CD14-positive monocyte (primary cell): ENCODE measurements around the gene ISG15. TPM values are rescaled to one million over a fixed set of nuclear protein-coding genes. Genes with fewer than 3 reads are reported as not detected.

Experiments used
- DNase-seq, 3 donors: peaks; one replicate each; pipeline ENCODE4 v3.0.0-alpha.2; 2011 to 2022
- H2AFZ ChIP-seq: 2 replicates; pipeline ENCODE4 v1.6.0; 2012; ENCODE audit warnings: mild to moderate bottlenecking, low read depth, low read length, inconsistent platforms; ENCODE audit not compliant: insufficient read depth, poor library complexity, severe bottlenecking
- H3K27ac ChIP-seq, 2 donors: 1 replicate in 1 of 2; 2 replicates in 1 of 2; pipeline ENCODE4 v1.5.1; 2012 to 2013; ENCODE audit warnings: low read length in 2 of 2, control low read depth in 1 of 2, inconsistent platforms in 1 of 2, low read depth in 1 of 2, mild to moderate bottlenecking in 1 of 2
- H3K27me3 ChIP-seq, 2 donors: one replicate each; pipeline versions ENCODE4 v1.6.0 to v1.6.1; 2011 to 2013; ENCODE audit warnings: low read length in 2 of 2; ENCODE audit not compliant: control insufficient read depth in 2 of 2, insufficient read depth in 2 of 2
- H3K36me3 ChIP-seq, 2 donors: replicated peaks in 1 of 2; 1 replicate in 1 of 2; 2 replicates in 1 of 2; pipeline versions ENCODE4 v1.5.1 to v1.6.1; 2012 to 2013; ENCODE audit warnings: low read length in 2 of 2, control low read depth in 1 of 2, inconsistent platforms in 1 of 2, mild to moderate bottlenecking in 1 of 2; ENCODE audit not compliant: insufficient read depth in 2 of 2, control insufficient read depth in 1 of 2
- H3K4me1 ChIP-seq, 2 donors: 1 replicate in 1 of 2; 2 replicates in 1 of 2; pipeline versions ENCODE4 v1.5.1 to v1.6.1; 2012 to 2013; ENCODE audit warnings: low read length in 2 of 2, control low read depth in 1 of 2, inconsistent platforms in 1 of 2, mild to moderate bottlenecking in 1 of 2, moderate library complexity in 1 of 2; ENCODE audit not compliant: insufficient read depth in 2 of 2, control insufficient read depth in 1 of 2
- H3K4me2 ChIP-seq: replicated peaks from 2 replicates; pipeline ENCODE3; 2012; ENCODE audit warnings: low read length, moderate library complexity, mild to moderate bottlenecking; ENCODE audit not compliant: poor library complexity, severe bottlenecking; ENCODE audit errors: extremely low read depth
- H3K4me3 ChIP-seq, 3 experiments: fragments of 200-600 bp in 1 of 3; sonication (generic) in 1 of 3; replicated peaks in 1 of 3; 1 replicate in 2 of 3; 2 replicates in 1 of 3; pipeline ENCODE4 v1.5.1; 2011 to 2013; ENCODE audit warnings: low read length in 3 of 3, mild to moderate bottlenecking in 3 of 3, control low read depth in 2 of 3, low read depth in 2 of 3, inconsistent platforms in 1 of 3, moderate library complexity in 1 of 3
- H3K79me2 ChIP-seq: 2 replicates; pipeline ENCODE4 v1.6.0; 2012; ENCODE audit warnings: mild to moderate bottlenecking, control low read depth, inconsistent platforms, low read length, moderate library complexity; ENCODE audit not compliant: insufficient read depth
- H3K9ac ChIP-seq: 2 replicates; pipeline ENCODE4 v1.6.0; 2017; ENCODE audit warnings: low read length, mild to moderate bottlenecking; ENCODE audit not compliant: insufficient read depth, poor library complexity, severe bottlenecking
- H3K9me3 ChIP-seq, 2 donors: replicated peaks in 1 of 2; 1 replicate in 1 of 2; 2 replicates in 1 of 2; pipeline versions ENCODE4 v1.5.1 to v1.6.1; 2012 to 2013; ENCODE audit warnings: low read length in 2 of 2, control low read depth in 1 of 2; ENCODE audit not compliant: control insufficient read depth in 1 of 2, insufficient read depth in 1 of 2
- H4K20me1 ChIP-seq: 2 replicates; pipeline ENCODE4 v1.6.0; 2012; ENCODE audit warnings: mild to moderate bottlenecking, low read length, control low read depth, moderate library complexity; ENCODE audit not compliant: insufficient read depth
- H3K27ac Mint-ChIP-seq, 7 donors: one replicate each; pipeline ENCODE4 v1.8.0; 2020; ENCODE audit warnings: mild to moderate bottlenecking in 7 of 7, mixed read lengths in 7 of 7, moderate library complexity in 6 of 7, inconsistent platforms in 2 of 7
- H3K27me3 Mint-ChIP-seq, 3 donors: one replicate each; pipeline ENCODE4 v1.8.0; 2021 to 2022; ENCODE audit warnings: low read depth in 3 of 3, mild to moderate bottlenecking in 3 of 3, mixed read lengths in 3 of 3, moderate library complexity in 3 of 3, inconsistent platforms in 1 of 3
- H3K36me3 Mint-ChIP-seq, 2 donors: one replicate each; pipeline ENCODE4 v1.8.0; 2020; ENCODE audit warnings: mixed read lengths in 2 of 2, inconsistent platforms in 1 of 2, mild to moderate bottlenecking in 1 of 2
- H3K4me1 Mint-ChIP-seq: one replicate; pipeline ENCODE4 v1.8.0; 2020; ENCODE audit warnings: mild to moderate bottlenecking, mixed read lengths
- H3K4me3 Mint-ChIP-seq, 2 donors: one replicate each; pipeline ENCODE4 v1.8.0; 2020; ENCODE audit warnings: mild to moderate bottlenecking in 2 of 2, mixed read lengths in 2 of 2, moderate library complexity in 1 of 2
- H3K9me3 Mint-ChIP-seq, 7 donors: one replicate each; pipeline ENCODE4 v1.8.0; 2020 to 2022; ENCODE audit warnings: mixed read lengths in 7 of 7, mild to moderate bottlenecking in 6 of 7, moderate library complexity in 6 of 7, inconsistent platforms in 2 of 7
- CTCF ChIP-seq: fragments of 200-600 bp; IDR thresholded peaks from one replicate; pipeline ENCODE4 v1.8.0; 2022; ENCODE audit warnings: antibody characterized with exemption, mild to moderate bottlenecking
- WGBS: methylation state at CpG from one replicate; pipeline ENCODE4 v1.1.5; 2013; ENCODE audit warnings: missing lambda C conversion rate; ENCODE audit not compliant: insufficient coverage; 5-methylcytosine and 5-hydroxymethylcytosine counted together
- intact Hi-C, 2 donors: fragments of 100-400 bp; cut with micrococcal nuclease; formaldehyde crosslinking; loops; one replicate each; pipeline versions ENCODE4 v1.15.0 to v1.15.1; 2023
- polyA plus RNA-seq, 3 donors: library from polyadenylated mRNA; depleted of rRNA in 1 of 3; unstranded in 2 of 3; stranded (reverse) in 1 of 3; fragments of 300-500 nt in 2 of 3; fragments of >200 nt in 1 of 3; fragmentation: Illumina TruSeq in 2 of 3; gene quantifications; 1 replicate in 2 of 3; 2 replicates in 1 of 3; pipeline ENCODE4 v1.2.3, GENCODE V29; 2012 to 2021

ISG15 gene
- polyA plus RNA-seq, 3 donors: 128 to 241 (median 145) TPM

- no peaks in the 10 kb centered on the region for H3K36me3 ChIP-seq
- DNase-seq: no peak
- H3K9ac ChIP-seq: no peak overlapping the region
- Mint-ChIP-seq H3K4me3 (no peak overlapping the region), H3K27ac (no peak overlapping the region), H3K9me3 (peaks cover 0 to 11% (median 3%) of the 10 kb centered on the region in 7 donors), H3K4me1 (peaks cover under 1% of the 10 kb centered on the region), H3K36me3 (no peaks in the 10 kb centered on the region), H3K27me3 (peaks cover 4 to 14% (median 13%) of the 10 kb centered on the region in 3 donors)
- no peak overlapping the region for H3K4me3 ChIP-seq
- intact Hi-C loops: no loop called here
- no peak overlapping the region for H3K4me2 ChIP-seq
- no peaks in the 10 kb centered on the region for H3K9me3 ChIP-seq
- no peak overlapping the region for H3K27ac ChIP-seq
- no peak overlapping the region for H2AFZ ChIP-seq
- TF ChIP-seq CTCF: no peak
- no peaks in the 10 kb centered on the region for H3K79me2 ChIP-seq
- H4K20me1 ChIP-seq: no peaks in the 10 kb centered on the region
- WGBS: 94% methylated on average over 19 of the region's 23 CpGs
- peaks cover under 1 to 4% of the 10 kb centered on the region in 2 donors for H3K27me3 ChIP-seq
- peaks cover 5 to 6% of the 10 kb centered on the region in 2 donors for H3K4me1 ChIP-seq
Observed at GRCh38 chr1:1045129-1045528, 31.8 kb downstream of the ISG15 start.

GRCh38 chr1:1046243-1046642, 32.9 kb downstream of the ISG15 start:
- Histone ChIP-seq H3K27ac (no peak overlapping the region), H3K4me3 (no peak overlapping the region), H3K4me2 (no peak overlapping the region), H3K36me3 (no peaks in the 10 kb centered on the region), H4K20me1 (no peaks in the 10 kb centered on the region), H3K9ac (no peak overlapping the region), H3K27me3 (no peaks in the 10 kb centered on the region), H3K9me3 (no peaks in the 10 kb centered on the region), H3K4me1 (no peaks in the 10 kb centered on the region), H2AFZ (no peak overlapping the region), H3K79me2 (no peaks in the 10 kb centered on the region)
- no peak for DNase-seq
- H3K27ac Mint-ChIP-seq: no peak overlapping the region
- no peak overlapping the region for H3K4me3 Mint-ChIP-seq
- H3K36me3 Mint-ChIP-seq: no peaks in the 10 kb centered on the region
- peaks cover 0 to 8% (median 8%) of the 10 kb centered on the region in 3 donors for H3K27me3 Mint-ChIP-seq
- 92% methylated on average over 17 of the region's 20 CpGs for WGBS
- H3K4me1 Mint-ChIP-seq: no peaks in the 10 kb centered on the region
- peaks cover 0 to 11% (median 3%) of the 10 kb centered on the region in 7 donors for H3K9me3 Mint-ChIP-seq
- intact Hi-C loops: no loop called here
- no peak for TF ChIP-seq CTCF
